ENCODE measurements around the gene SLC4A7. TPM values are rescaled to one million over a fixed set of nuclear protein-coding genes. Genes with fewer than 3 reads are reported as not detected.

The SLC4A7 gene
- total RNA-seq, 4 donors from 2014 or later: 23.1 to 62.9 (median 43.6) TPM

- 90 to 92% methylated on average over 5 to 6 of the region's 6 CpGs for WGBS, 2 donors (ENCODE audit: low coverage in 1 of 2)
- no peak for ATAC-seq
- TF ChIP-seq, protein P1, sequence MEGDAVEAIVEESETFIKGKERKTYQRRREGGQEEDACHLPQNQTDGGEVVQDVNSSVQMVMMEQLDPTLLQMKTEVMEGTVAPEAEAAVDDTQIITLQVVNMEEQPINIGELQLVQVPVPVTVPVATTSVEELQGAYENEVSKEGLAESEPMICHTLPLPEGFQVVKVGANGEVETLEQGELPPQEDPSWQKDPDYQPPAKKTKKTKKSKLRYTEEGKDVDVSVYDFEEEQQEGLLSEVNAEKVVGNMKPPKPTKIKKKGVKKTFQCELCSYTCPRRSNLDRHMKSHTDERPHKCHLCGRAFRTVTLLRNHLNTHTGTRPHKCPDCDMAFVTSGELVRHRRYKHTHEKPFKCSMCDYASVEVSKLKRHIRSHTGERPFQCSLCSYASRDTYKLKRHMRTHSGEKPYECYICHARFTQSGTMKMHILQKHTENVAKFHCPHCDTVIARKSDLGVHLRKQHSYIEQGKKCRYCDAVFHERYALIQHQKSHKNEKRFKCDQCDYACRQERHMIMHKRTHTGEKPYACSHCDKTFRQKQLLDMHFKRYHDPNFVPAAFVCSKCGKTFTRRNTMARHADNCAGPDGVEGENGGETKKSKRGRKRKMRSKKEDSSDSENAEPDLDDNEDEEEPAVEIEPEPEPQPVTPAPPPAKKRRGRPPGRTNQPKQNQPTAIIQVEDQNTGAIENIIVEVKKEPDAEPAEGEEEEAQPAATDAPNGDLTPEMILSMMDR (IDR thresholded peaks at IDR 0.05): no peak
- TF ChIP-seq POLR2A (IDR thresholded peaks at IDR 0.05) (no peak), POLR2AphosphoS5 (IDR thresholded peaks at IDR 0.05) (no peak)
- no peak overlapping the region for H3K27ac ChIP-seq
- peaks cover 0 to 33% (median 3%) of the 10 kb centered on the region in 3 donors for H3K4me1 ChIP-seq
- H3K27me3 ChIP-seq: no peaks in the 10 kb centered on the region
- no peak overlapping the region for H3K4me3 ChIP-seq
- no peaks in the 10 kb centered on the region for H3K9me3 ChIP-seq
- no peaks in the 10 kb centered on the region for H3K36me3 ChIP-seq
Measured at GRCh38 chr3:27526614-27527315, 42.6 kb upstream of the SLC4A7 start.

DNA sequence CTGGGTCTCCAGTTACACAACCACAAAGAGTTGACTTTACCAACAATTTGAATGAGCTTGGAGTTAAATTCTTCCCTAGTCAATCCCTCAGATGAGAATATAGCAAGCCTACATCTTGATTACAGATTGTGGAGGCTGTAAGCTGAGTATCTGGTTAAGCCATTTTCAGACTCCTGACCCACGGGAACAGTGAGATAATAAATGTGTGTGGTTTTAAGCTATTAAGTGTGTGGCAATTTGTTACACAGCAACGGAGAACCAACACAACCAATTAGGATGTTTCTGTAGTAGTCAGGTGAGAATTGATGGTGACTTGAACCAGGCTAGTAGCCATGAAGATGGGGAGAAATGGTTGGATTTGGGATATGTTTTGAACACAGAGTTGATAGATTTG is 37.7 kb upstream of the SLC4A7 start:
- ATAC-seq: no peak

GRCh38 chr3:27521179-27521871 is 37.1 kb upstream of the SLC4A7 start:
- no peaks in the 10 kb centered on the region for H3K9me3 ChIP-seq
- TF ChIP-seq EP300 (IDR thresholded peaks at IDR 0.05): no peak
- TF ChIP-seq POLR2AphosphoS5 (IDR thresholded peaks at IDR 0.05): peak; percentile 93
- peak overlapping the region; percentile 48 to 77 (median 54) for H3K27ac ChIP-seq
- 14 to 18% methylated on average over 5 of the region's 5 CpGs for WGBS, 2 donors (ENCODE audit: low coverage in 1 of 2)
- H3K4me3 ChIP-seq: no peak overlapping the region
- H3K27me3 ChIP-seq: no peaks in the 10 kb centered on the region
- no peaks in the 10 kb centered on the region for H3K36me3 ChIP-seq
- peaks cover 0 to 45% (median 6%) of the 10 kb centered on the region in 3 donors for H3K4me1 ChIP-seq
- peak; percentile 94 for ATAC-seq

More for the DNA sequence above, 37.7 kb upstream of the SLC4A7 start:
- no peaks in the 10 kb centered on the region for H3K27me3 ChIP-seq
- H3K27ac ChIP-seq: peak overlapping the region; percentile 24 to 77 (median 54)
- H3K36me3 ChIP-seq: no peaks in the 10 kb centered on the region
- H3K4me1 ChIP-seq: peaks cover 0 to 45% (median 6%) of the 10 kb centered on the region in 3 donors
- H3K4me3 ChIP-seq: no peak overlapping the region
- 75 to 85% methylated on average over 2 of the region's 2 CpGs for WGBS, 2 donors (ENCODE audit: low coverage in 1 of 2)
- no peaks in the 10 kb centered on the region for H3K9me3 ChIP-seq
- TF ChIP-seq POLR2A (IDR thresholded peaks at IDR 0.05) (no peak), EP300 (IDR thresholded peaks at IDR 0.05) (no peak), POLR2AphosphoS5 (IDR thresholded peaks at IDR 0.05) (no peak)
- TF ChIP-seq, protein P1 (IDR thresholded peaks at IDR 0.05): no peak

DNA sequence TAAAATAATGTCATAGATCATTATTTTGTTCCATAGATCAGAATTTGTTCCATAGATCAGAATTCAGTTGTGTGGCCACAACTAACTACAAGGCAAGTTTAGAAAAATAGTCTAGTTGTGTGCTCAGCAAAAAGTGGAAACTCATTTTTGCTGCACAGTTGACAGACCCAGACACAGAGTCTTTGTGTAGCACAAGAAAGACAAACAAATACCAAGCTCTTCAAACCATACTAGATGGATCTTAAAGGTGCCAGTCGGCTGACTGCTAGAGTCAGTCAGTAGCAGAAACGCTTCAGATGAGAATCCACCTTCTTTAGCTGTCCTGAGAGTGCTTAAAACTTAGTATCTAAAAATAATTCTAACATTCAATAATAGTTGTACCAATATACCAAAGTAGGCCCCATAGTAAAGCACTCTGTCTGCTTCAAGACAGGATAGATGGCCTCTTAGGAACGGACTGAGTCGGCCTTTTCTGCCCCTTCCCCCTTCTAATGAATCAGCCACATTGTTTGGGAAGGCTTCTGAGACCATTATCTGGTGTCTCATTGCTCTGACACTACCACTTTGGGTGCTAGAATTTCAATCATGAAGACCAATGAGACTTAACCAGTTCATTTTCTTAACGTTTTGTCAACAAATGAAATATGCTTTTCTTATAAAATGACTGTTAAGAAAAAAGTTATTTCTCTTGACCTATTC is 27.7 kb upstream of the SLC4A7 start:
- WGBS, 2 donors (ENCODE audit: low coverage in 1 of 2): 63 to 69% methylated on average over 5 of the region's 5 CpGs
- no peak for ATAC-seq
- Histone ChIP-seq H3K9me3 (no peaks in the 10 kb centered on the region), H3K4me3 (no peak overlapping the region), H3K27me3 (no peaks in the 10 kb centered on the region), H3K4me1 (no peaks in the 10 kb centered on the region), H3K36me3 (no peaks in the 10 kb centered on the region), H3K27ac (no peak overlapping the region)
- TF ChIP-seq POLR2AphosphoS5 (IDR thresholded peaks at IDR 0.05): no peak
- no peak for TF ChIP-seq EP300 (IDR thresholded peaks at IDR 0.05)
- TF ChIP-seq POLR2A (IDR thresholded peaks at IDR 0.05): no peak
- TF ChIP-seq, protein P1 (IDR thresholded peaks at IDR 0.05): no peak

DNA sequence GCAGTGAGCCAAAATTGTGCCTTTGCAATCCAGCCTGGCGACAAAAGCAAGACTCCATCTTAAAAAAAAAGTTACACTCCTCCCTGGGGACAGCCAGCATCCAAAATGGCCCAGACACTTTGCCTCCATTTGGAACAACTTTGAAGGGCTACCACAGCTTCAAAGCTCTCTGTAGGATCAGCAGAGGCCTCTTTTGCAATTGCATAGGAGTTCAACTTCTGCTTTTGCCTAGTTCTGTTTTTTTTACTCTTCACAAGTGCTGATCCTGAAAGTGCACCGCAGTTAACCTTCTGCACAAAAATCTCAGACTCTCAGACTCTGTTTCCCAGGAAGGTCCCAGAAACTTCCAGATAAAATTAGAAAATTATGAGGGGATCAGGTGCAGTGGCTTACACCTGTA is 25.2 kb upstream of the SLC4A7 start:
- 93% methylated on average over 2 of the region's 2 CpGs; no CpG with 5 or more reads in 1 of the 2 donors for WGBS, 2 donors (ENCODE audit: low coverage in 1 of 2)
- H3K27me3 ChIP-seq: no peaks in the 10 kb centered on the region
- H3K4me3 ChIP-seq: no peak overlapping the region
- H3K36me3 ChIP-seq: no peaks in the 10 kb centered on the region
- no peaks in the 10 kb centered on the region for H3K4me1 ChIP-seq
- ATAC-seq: no peak
- no peak for TF ChIP-seq EP300 (IDR thresholded peaks at IDR 0.05)
- no peak overlapping the region for H3K27ac ChIP-seq
- H3K9me3 ChIP-seq: no peaks in the 10 kb centered on the region
